NCI-H82 treated with DMSO at 0.1 percent for 48 hours (cell line): ENCODE measurements around the gene COL20A1.

Experiments
- DNase-seq: peaks from one replicate; lab custom pipeline; 2025; ENCODE audit not compliant: unreplicated experiment; lab: John Stamatoyannopoulos, UW

COL20A1 gene

GRCh38 chr20:63277466-63278272 lies 15.3 kb upstream of the COL20A1 start:
- no peak for DNase-seq

- DNase-seq = no peak
Measured at GRCh38 chr20:63278661-63279060, 14.3 kb upstream of the COL20A1 start.

- no peak for DNase-seq
Measured at GRCh38 chr20:63279931-63280330, 13.1 kb upstream of the COL20A1 start.

GRCh38 chr20:63280371-63280770 lies 12.6 kb upstream of the COL20A1 start:
- DNase-seq = no peak

- no peak for DNase-seq
Measured at GRCh38 chr20:63280929-63281545, 11.9 kb upstream of the COL20A1 start.

- DNase-seq = no peak
Measured at GRCh38 chr20:63281742-63282665, 11.0 kb upstream of the COL20A1 start.

GRCh38 chr20:63282946-63283345 lies 10.0 kb upstream of the COL20A1 start:
- no peak for DNase-seq

- DNase-seq = no peak
Measured at GRCh38 chr20:63283397-63284082, 9.4 kb upstream of the COL20A1 start.

GRCh38 chr20:63284083-63284440 lies 8.9 kb upstream of the COL20A1 start:
- no peak for DNase-seq

- DNase-seq = no peak
Measured at GRCh38 chr20:63284544-63284949, 8.4 kb upstream of the COL20A1 start.

GRCh38 chr20:63284981-63285524 lies 7.9 kb upstream of the COL20A1 start:
- no peak for DNase-seq

GRCh38 chr20:63285636-63286615 lies 7.1 kb upstream of the COL20A1 start:
- DNase-seq = no peak

GRCh38 chr20:63286781-63287696 lies 5.9 kb upstream of the COL20A1 start:
- no peak for DNase-seq

GRCh38 chr20:63287697-63288580 lies 5.0 kb upstream of the COL20A1 start:
- DNase-seq = no peak

- DNase-seq = no peak
Measured at GRCh38 chr20:63288581-63289251, 4.3 kb upstream of the COL20A1 start.

GRCh38 chr20:63289311-63290135 lies 3.5 kb upstream of the COL20A1 start:
- no peak for DNase-seq
